ENCODE data around the gene MYO5A. TPM values are rescaled to one million over a fixed set of nuclear protein-coding genes. Genes with fewer than 3 reads are reported as not detected.

The MYO5A gene
- total and polyA plus RNA-seq, 2 donors (not counting 1 experiment from before 2014, with no cell fraction given), result 12.2 to 44.4 TPM

DNA sequence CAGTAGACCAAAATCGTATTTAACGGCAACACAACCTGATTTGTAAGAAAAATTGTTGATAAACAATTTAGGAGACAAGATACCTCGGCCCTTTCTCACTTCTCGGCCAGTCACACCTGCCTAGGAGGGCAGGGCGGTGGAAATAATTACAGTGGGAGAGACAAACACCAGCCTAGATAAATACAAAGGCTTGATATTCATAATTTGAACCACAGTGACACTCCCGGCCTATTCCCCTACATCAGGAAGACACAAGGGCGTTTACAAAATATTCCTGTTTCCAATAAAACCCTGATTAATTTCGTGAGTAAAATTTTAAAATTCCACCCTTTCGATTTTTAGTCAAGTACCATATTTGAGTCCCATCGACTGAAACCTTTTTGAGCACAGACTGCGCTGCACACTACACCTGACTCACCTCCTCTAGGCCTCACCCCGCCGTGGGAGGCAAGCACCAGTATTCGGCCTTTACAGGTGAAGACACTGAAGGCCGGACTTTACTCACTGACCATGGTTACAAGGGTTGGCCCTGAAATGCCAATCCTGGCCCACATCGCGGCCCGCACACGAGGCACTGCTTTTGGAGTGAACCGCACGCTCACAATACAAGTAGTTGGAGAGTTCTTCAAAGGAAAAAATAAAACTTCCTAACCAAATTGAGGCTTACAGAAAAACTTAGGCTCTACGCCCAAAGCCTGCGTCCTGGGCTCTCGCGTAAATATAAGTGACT, 39.4 kb upstream of the MYO5A start:
- 2% methylated on average over 20 of the region's 25 CpGs for WGBS (ENCODE audit: insufficient coverage)
- Mint-ChIP-seq H3K27me3 (no peaks in the 10 kb centered on the region), H3K9me3 (ENCODE audit: insufficient read depth) (no peaks in the 10 kb centered on the region), H3K27ac (peak overlapping the region; percentile 98), H3K4me1 (peaks cover 45% of the 10 kb centered on the region), H3K4me3 (peak overlapping the region; percentile 98)
- Histone ChIP-seq H3K79me2 (ENCODE audit: control insufficient read depth, insufficient read depth, low read length) (peaks cover 54% of the 10 kb centered on the region), H4K20me1 (ENCODE audit: control insufficient read depth, insufficient read depth, low read length, poor library complexity, severe bottlenecking) (peaks cover 22% of the 10 kb centered on the region), H3K4me1 (ENCODE audit: control insufficient read depth in 2 of 2, insufficient read depth in 2 of 2, low read length in 2 of 2) (peaks cover 33 to 35% of the 10 kb centered on the region in 2 donors), H3K27ac (ENCODE audit: low read length in 2 of 2) (peak overlapping the region; percentile 93 to 99), H3K4me3 (ENCODE audit: control extremely low read depth in 1 of 5, extremely low read depth in 1 of 5, insufficient read depth in 1 of 5, low read depth in 2 of 5, low read length in 4 of 5) (peak overlapping the region; percentile 61 to 83 (median 75)), H3K9ac (ENCODE audit: low read length) (peak overlapping the region; percentile 98), H3K36me3 (replicated peaks in 1 of 2; ENCODE audit: control extremely low read depth in 1 of 2, control insufficient read depth in 1 of 2, extremely low read depth in 1 of 2, insufficient read depth in 2 of 2, low read length in 1 of 2) (peaks cover 4 to 6% of the 10 kb centered on the region in 2 experiments), H2AFZ (ENCODE audit: insufficient read depth, low read depth, low read length, poor library complexity, severe bottlenecking) (peak overlapping the region; percentile 80), H3K9me3 (ENCODE audit: control extremely low read depth in 1 of 3, control insufficient read depth in 2 of 3, insufficient read depth in 1 of 3, low read length in 2 of 3) (no peaks in the 10 kb centered on the region), H3K4me2 (replicated peaks; ENCODE audit: low read depth, low read length, poor library complexity, severe bottlenecking) (peak overlapping the region; percentile 87), H3K27me3 (replicated peaks in 1 of 4; ENCODE audit: control extremely low read depth in 1 of 4, control insufficient read depth in 3 of 4, insufficient read depth in 4 of 4, low read length in 3 of 4) (no peaks in the 10 kb centered on the region)
- ChIA-PET POLR2A (interaction anchor here (1.0 to 1.5 kb wide), 2 partner anchors 14 to 102 kb away, joined by 3 read pairs; no protein-coding TSS in a partner anchor), CTCF (no interaction called here)
- no peak for DNase-seq
- intact Hi-C loops (cut with micrococcal nuclease), result loop anchor here (1.0 to 10.0 kb wide), 7 partner anchors 102 to 549 kb away; partner anchors contain the start of gene MAPK6
- no peak for ATAC-seq (ENCODE audit: low read depth)
- TF ChIP-seq, protein P1, sequence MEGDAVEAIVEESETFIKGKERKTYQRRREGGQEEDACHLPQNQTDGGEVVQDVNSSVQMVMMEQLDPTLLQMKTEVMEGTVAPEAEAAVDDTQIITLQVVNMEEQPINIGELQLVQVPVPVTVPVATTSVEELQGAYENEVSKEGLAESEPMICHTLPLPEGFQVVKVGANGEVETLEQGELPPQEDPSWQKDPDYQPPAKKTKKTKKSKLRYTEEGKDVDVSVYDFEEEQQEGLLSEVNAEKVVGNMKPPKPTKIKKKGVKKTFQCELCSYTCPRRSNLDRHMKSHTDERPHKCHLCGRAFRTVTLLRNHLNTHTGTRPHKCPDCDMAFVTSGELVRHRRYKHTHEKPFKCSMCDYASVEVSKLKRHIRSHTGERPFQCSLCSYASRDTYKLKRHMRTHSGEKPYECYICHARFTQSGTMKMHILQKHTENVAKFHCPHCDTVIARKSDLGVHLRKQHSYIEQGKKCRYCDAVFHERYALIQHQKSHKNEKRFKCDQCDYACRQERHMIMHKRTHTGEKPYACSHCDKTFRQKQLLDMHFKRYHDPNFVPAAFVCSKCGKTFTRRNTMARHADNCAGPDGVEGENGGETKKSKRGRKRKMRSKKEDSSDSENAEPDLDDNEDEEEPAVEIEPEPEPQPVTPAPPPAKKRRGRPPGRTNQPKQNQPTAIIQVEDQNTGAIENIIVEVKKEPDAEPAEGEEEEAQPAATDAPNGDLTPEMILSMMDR (IDR thresholded peaks at IDR 0.05), result no peak
- TF ChIP-seq EZH2 (IDR thresholded peaks at IDR 0.05; ENCODE audit: borderline replicate concordance, insufficient read depth, low read depth, low read length, poor library complexity, severe bottlenecking), result no peak

DNA sequence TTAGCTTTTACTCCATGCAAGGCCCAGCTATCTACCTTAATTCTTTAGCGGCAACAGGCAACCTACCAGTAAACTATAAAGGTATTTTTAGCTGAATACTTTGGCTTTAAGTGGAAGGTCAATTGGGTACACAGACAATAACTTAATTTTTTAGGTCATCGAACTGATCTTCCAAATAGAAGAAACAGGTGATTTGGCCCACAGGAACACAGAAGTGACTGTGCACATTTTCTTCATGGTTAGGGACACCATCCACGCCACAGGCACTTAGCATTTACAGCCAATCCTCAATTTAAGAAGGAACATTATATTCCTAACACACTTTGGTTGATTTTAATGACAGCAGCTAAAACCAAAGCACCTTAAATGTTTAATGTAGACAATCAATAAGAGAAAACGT, 38.2 kb upstream of the MYO5A start:
- Histone ChIP-seq H3K4me3 (ENCODE audit: control extremely low read depth in 1 of 5, extremely low read depth in 1 of 5, insufficient read depth in 1 of 5, low read depth in 2 of 5, low read length in 4 of 5) (peak overlapping the region in 1 of 5 experiments; percentile 83), H3K4me2 (replicated peaks; ENCODE audit: low read depth, low read length, poor library complexity, severe bottlenecking) (peak overlapping the region; percentile 87), H3K79me2 (ENCODE audit: control insufficient read depth, insufficient read depth, low read length) (peaks cover 66% of the 10 kb centered on the region), H3K36me3 (replicated peaks in 1 of 2; ENCODE audit: control extremely low read depth in 1 of 2, control insufficient read depth in 1 of 2, extremely low read depth in 1 of 2, insufficient read depth in 2 of 2, low read length in 1 of 2) (peaks cover 4 to 6% of the 10 kb centered on the region in 2 experiments), H3K4me1 (ENCODE audit: control insufficient read depth in 2 of 2, insufficient read depth in 2 of 2, low read length in 2 of 2) (peaks cover 33 to 35% of the 10 kb centered on the region in 2 donors), H3K27ac (ENCODE audit: low read length in 2 of 2) (peak overlapping the region in 1 of 2 donors; percentile 99), H3K27me3 (replicated peaks in 1 of 4; ENCODE audit: control extremely low read depth in 1 of 4, control insufficient read depth in 3 of 4, insufficient read depth in 4 of 4, low read length in 3 of 4) (no peaks in the 10 kb centered on the region), H2AFZ (ENCODE audit: insufficient read depth, low read depth, low read length, poor library complexity, severe bottlenecking) (no peak overlapping the region), H4K20me1 (ENCODE audit: control insufficient read depth, insufficient read depth, low read length, poor library complexity, severe bottlenecking) (peaks cover 33% of the 10 kb centered on the region), H3K9me3 (ENCODE audit: control extremely low read depth in 1 of 3, control insufficient read depth in 2 of 3, insufficient read depth in 1 of 3, low read length in 2 of 3) (no peaks in the 10 kb centered on the region), H3K9ac (ENCODE audit: low read length) (peak overlapping the region; percentile 98)
- ChIA-PET POLR2A (no interaction called here), CTCF (interaction anchor here (1.1 kb wide), 1 partner anchor 304 kb away, joined by 3 read pairs; no protein-coding TSS in a partner anchor)
- H3K4me3 Mint-ChIP-seq, result peak overlapping the region; percentile 98
- TF ChIP-seq, protein P1 (IDR thresholded peaks at IDR 0.05), result no peak
- TF ChIP-seq EZH2 (IDR thresholded peaks at IDR 0.05; ENCODE audit: borderline replicate concordance, insufficient read depth, low read depth, low read length, poor library complexity, severe bottlenecking), result no peak
- WGBS (ENCODE audit: insufficient coverage), result 17% methylated on average over 1 of the region's 4 CpGs
- intact Hi-C loops (cut with micrococcal nuclease), result loop anchor here (5.0 to 10.0 kb wide), 2 partner anchors 310 to 382 kb away; no protein-coding TSS in a partner anchor
- H3K27me3 Mint-ChIP-seq, result no peaks in the 10 kb centered on the region
- peaks cover 48% of the 10 kb centered on the region for H3K4me1 Mint-ChIP-seq
- H3K27ac Mint-ChIP-seq, result peak overlapping the region; percentile 50
- ATAC-seq (ENCODE audit: low read depth) (no peak), DNase-seq (no peak)
- no peaks in the 10 kb centered on the region for H3K9me3 Mint-ChIP-seq (ENCODE audit: insufficient read depth)

Data from B cell (primary cell).